Neural cell (in vitro differentiated cells): ENCODE data around the gene SLC25A43. TPM values are rescaled to one million over a fixed set of nuclear protein-coding genes. Genes with fewer than 3 reads are reported as not detected.

Experiments
- H2AFZ ChIP-seq: fragments of 200-600, 300-800 bp; sonication (generic), shearing (Covaris generic); 2 replicates; pipeline ENCODE4 v1.6.0; 2014; ENCODE audit warnings: low read depth, mild to moderate bottlenecking, antibody characterized with exemption, low read length, moderate library complexity
- H3F3A ChIP-seq: fragments of 200-600 bp; shearing (Covaris generic); 2 replicates; pipeline ENCODE4 v1.6.1; 2016; ENCODE audit warnings: mild to moderate bottlenecking, moderate library complexity, mixed read lengths, antibody characterized with exemption, low read length; ENCODE audit not compliant: insufficient read depth, poor library complexity, severe bottlenecking
- H3K27ac ChIP-seq: fragments of 200-600, 300-800 bp; sonication (generic), shearing (Covaris generic); 2 replicates; pipeline ENCODE4 v1.5.1; 2014; ENCODE audit warnings: mild to moderate bottlenecking, low read length, moderate library complexity
- H3K27me3 ChIP-seq: fragments of 300-800, 200-600 bp; sonication (generic), shearing (Covaris generic); 2 replicates; pipeline ENCODE4 v1.6.0; 2014; ENCODE audit warnings: mild to moderate bottlenecking, low read depth, low read length, moderate library complexity; ENCODE audit not compliant: insufficient read depth
- H3K36me3 ChIP-seq: fragments of 300-800, 200-600 bp; sonication (generic), shearing (Covaris generic); 2 replicates; pipeline ENCODE4 v1.5.1; 2014; ENCODE audit warnings: mild to moderate bottlenecking, antibody characterized with exemption, low read length, moderate library complexity; ENCODE audit not compliant: insufficient read depth
- H3K4me2 ChIP-seq: fragments of 300-800, 200-600 bp; sonication (generic), shearing (Covaris generic); 2 replicates; pipeline ENCODE4 v1.6.0; 2014; ENCODE audit warnings: mild to moderate bottlenecking, low read length
- H3K4me3 ChIP-seq: fragments of 300-800, 200-600 bp; sonication (generic), shearing (Covaris generic); 2 replicates; pipeline ENCODE4 v1.5.1; 2014; ENCODE audit warnings: mild to moderate bottlenecking, low read length, moderate library complexity
- H3K79me2 ChIP-seq: fragments of 200-600 bp; shearing (Covaris generic); replicated peaks from 2 replicates; pipeline ENCODE4 v1.6.0; 2014; ENCODE audit warnings: mild to moderate bottlenecking, low read length, moderate library complexity; ENCODE audit not compliant: insufficient read depth
- H3K9ac ChIP-seq: fragments of 300-800, 200-600 bp; sonication (generic), shearing (Covaris generic); 2 replicates; pipeline ENCODE4 v1.6.1; 2016; ENCODE audit warnings: mild to moderate bottlenecking, low read length, mixed read lengths
- H3K9me2 ChIP-seq: fragments of 200-600 bp; shearing (Covaris generic); 2 replicates; pipeline ENCODE4 v1.6.1; 2016; ENCODE audit warnings: mild to moderate bottlenecking, low read length, mixed read lengths; ENCODE audit not compliant: insufficient read depth
- H3K9me3 ChIP-seq: fragments of 200-600, 300-800 bp; sonication (generic), shearing (Covaris generic); 2 replicates; pipeline ENCODE4 v1.6.1; 2016; ENCODE audit warnings: mild to moderate bottlenecking, mixed run types, low read length, moderate library complexity, mixed read lengths
- H4K20me1 ChIP-seq: fragments of 200-600 bp; shearing (Covaris generic); 2 replicates; pipeline ENCODE4 v1.6.1; 2016; ENCODE audit warnings: mild to moderate bottlenecking, mixed run types; ENCODE audit not compliant: insufficient read depth
- EP300 ChIP-seq: fragments of 450-650 bp; conservative IDR thresholded peaks from 2 replicates; pipeline ENCODE4 v1.6.1; 2014; ENCODE audit warnings: antibody characterized with exemption, mild to moderate bottlenecking, moderate library complexity; ENCODE audit not compliant: poor library complexity, severe bottlenecking
- EZH2 ChIP-seq: fragments of 200-600, 300-800 bp; shearing (Covaris generic), sonication (generic); IDR thresholded peaks from 2 replicates; pipeline ENCODE4 v1.6.1; 2014; ENCODE audit warnings: antibody characterized with exemption, low read length, borderline replicate concordance, mild to moderate bottlenecking; ENCODE audit not compliant: insufficient read depth, poor library complexity, severe bottlenecking
- MXI1 ChIP-seq: fragments of 450-650 bp; conservative IDR thresholded peaks from 2 replicates; pipeline ENCODE4 v1.6.1; 2014; ENCODE audit warnings: antibody characterized with exemption, mild to moderate bottlenecking; ENCODE audit not compliant: poor library complexity, severe bottlenecking
- POLR2AphosphoS5 ChIP-seq: IDR thresholded peaks from 2 replicates; pipeline ENCODE4 v1.6.1; 2012
- RAD21 ChIP-seq: fragments of 450-650 bp; conservative IDR thresholded peaks from 2 replicates; pipeline ENCODE4 v1.6.1; 2014; ENCODE audit warnings: antibody characterized with exemption, mild to moderate bottlenecking, moderate library complexity
- SMC3 ChIP-seq: fragments of 450-650 bp; conservative IDR thresholded peaks from 2 replicates; pipeline ENCODE4 v1.6.1; 2014; ENCODE audit warnings: antibody characterized with exemption, mild to moderate bottlenecking, moderate library complexity; ENCODE audit not compliant: poor library complexity
- TAF1 ChIP-seq: IDR thresholded peaks from 2 replicates; pipeline ENCODE4 v1.6.1; 2012; ENCODE audit warnings: low read depth
- polyA plus RNA-seq: library from polyadenylated mRNA; depleted of rRNA; stranded (reverse); fragments of >200 nt; gene quantifications from 2 replicates; pipeline ENCODE4 v1.2.3, GENCODE V29; 2014
- TF ChIP-seq, protein P1 (sequence below): fragments of 450-650 bp; IDR thresholded peaks from 2 replicates; pipeline ENCODE4 v1.5.1; 2014; ENCODE audit warnings: antibody characterized with exemption, mild to moderate bottlenecking, moderate library complexity; ENCODE audit not compliant: poor library complexity, severe bottlenecking
- TF ChIP-seq, protein P2 (sequence below): IDR thresholded peaks from 2 replicates; pipeline ENCODE4 v1.6.1; 2012; ENCODE audit warnings: borderline replicate concordance

SLC25A43 gene
- polyA plus RNA-seq, 1 donor from 2014 or later, result not detected

DNA sequence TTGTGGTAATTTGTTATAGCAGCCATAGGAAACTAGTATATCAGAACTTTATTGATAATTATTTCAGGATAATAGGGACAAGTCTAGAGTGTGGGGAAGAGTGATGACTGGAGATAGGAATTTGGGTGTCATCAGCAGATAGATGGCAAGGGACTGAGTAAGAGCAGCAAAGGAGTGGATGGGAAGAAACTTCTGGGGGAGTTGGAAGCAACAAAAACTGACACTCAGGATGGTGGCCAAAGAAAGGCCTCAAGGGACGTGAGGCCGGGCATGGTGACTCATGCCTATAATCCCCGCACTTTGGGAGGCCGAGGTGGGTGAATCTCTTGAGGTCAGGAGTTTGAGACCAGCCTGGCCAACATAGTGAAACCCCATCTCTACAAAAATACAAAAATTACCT, 60.0 kb downstream of the SLC25A43 start:
- Histone ChIP-seq H4K20me1 (no peaks in the 10 kb centered on the region), H3K79me2 (no peaks in the 10 kb centered on the region), H3K9me3 (no peaks in the 10 kb centered on the region), H3K9me2 (no peaks in the 10 kb centered on the region), H3K9ac (no peak overlapping the region), H3K4me3 (no peak overlapping the region), H3K27me3 (no peaks in the 10 kb centered on the region), H2AFZ (no peak overlapping the region), H3F3A (no peaks in the 10 kb centered on the region), H3K36me3 (no peaks in the 10 kb centered on the region), H3K27ac (no peak overlapping the region), H3K4me2 (no peak overlapping the region)
- TF ChIP-seq SMC3, result no peak
- no peak for TF ChIP-seq TAF1
- no peak for TF ChIP-seq MXI1
- no peak for TF ChIP-seq EP300
- no peak for TF ChIP-seq RAD21
- no peak for TF ChIP-seq EZH2
- TF ChIP-seq, protein P1, sequence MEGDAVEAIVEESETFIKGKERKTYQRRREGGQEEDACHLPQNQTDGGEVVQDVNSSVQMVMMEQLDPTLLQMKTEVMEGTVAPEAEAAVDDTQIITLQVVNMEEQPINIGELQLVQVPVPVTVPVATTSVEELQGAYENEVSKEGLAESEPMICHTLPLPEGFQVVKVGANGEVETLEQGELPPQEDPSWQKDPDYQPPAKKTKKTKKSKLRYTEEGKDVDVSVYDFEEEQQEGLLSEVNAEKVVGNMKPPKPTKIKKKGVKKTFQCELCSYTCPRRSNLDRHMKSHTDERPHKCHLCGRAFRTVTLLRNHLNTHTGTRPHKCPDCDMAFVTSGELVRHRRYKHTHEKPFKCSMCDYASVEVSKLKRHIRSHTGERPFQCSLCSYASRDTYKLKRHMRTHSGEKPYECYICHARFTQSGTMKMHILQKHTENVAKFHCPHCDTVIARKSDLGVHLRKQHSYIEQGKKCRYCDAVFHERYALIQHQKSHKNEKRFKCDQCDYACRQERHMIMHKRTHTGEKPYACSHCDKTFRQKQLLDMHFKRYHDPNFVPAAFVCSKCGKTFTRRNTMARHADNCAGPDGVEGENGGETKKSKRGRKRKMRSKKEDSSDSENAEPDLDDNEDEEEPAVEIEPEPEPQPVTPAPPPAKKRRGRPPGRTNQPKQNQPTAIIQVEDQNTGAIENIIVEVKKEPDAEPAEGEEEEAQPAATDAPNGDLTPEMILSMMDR, result no peak
- TF ChIP-seq POLR2AphosphoS5, result no peak
- TF ChIP-seq, protein P2, sequence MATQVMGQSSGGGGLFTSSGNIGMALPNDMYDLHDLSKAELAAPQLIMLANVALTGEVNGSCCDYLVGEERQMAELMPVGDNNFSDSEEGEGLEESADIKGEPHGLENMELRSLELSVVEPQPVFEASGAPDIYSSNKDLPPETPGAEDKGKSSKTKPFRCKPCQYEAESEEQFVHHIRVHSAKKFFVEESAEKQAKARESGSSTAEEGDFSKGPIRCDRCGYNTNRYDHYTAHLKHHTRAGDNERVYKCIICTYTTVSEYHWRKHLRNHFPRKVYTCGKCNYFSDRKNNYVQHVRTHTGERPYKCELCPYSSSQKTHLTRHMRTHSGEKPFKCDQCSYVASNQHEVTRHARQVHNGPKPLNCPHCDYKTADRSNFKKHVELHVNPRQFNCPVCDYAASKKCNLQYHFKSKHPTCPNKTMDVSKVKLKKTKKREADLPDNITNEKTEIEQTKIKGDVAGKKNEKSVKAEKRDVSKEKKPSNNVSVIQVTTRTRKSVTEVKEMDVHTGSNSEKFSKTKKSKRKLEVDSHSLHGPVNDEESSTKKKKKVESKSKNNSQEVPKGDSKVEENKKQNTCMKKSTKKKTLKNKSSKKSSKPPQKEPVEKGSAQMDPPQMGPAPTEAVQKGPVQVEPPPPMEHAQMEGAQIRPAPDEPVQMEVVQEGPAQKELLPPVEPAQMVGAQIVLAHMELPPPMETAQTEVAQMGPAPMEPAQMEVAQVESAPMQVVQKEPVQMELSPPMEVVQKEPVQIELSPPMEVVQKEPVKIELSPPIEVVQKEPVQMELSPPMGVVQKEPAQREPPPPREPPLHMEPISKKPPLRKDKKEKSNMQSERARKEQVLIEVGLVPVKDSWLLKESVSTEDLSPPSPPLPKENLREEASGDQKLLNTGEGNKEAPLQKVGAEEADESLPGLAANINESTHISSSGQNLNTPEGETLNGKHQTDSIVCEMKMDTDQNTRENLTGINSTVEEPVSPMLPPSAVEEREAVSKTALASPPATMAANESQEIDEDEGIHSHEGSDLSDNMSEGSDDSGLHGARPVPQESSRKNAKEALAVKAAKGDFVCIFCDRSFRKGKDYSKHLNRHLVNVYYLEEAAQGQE, result no peak

DNA sequence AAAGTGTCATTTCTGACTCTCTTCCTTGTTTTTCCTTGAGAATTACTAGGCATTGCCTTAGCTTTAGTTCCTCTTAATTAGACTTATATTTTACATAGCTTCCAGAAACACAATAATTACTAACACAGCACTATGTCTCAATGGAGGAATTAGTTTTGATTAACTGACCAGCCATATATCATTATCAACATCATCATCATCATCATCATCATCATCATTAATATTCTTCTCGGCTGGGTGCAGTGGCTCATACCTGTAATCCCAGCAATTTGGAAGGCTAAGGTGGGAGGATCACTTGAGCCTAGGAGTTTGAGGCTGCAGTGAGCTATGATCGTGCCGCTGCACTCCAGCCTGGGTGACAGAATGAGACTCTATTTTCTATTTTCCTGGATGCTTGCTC, 66.4 kb downstream of the SLC25A43 start:
- no peak overlapping the region for H3K4me2 ChIP-seq
- no peaks in the 10 kb centered on the region for H3K79me2 ChIP-seq
- H3K36me3 ChIP-seq, result no peaks in the 10 kb centered on the region
- no peak overlapping the region for H3K9ac ChIP-seq
- H3F3A ChIP-seq, result no peaks in the 10 kb centered on the region
- no peaks in the 10 kb centered on the region for H4K20me1 ChIP-seq
- H3K9me2 ChIP-seq, result no peaks in the 10 kb centered on the region
- no peak overlapping the region for H3K4me3 ChIP-seq
- no peak overlapping the region for H3K27ac ChIP-seq
- H3K9me3 ChIP-seq, result no peaks in the 10 kb centered on the region
- H3K27me3 ChIP-seq, result no peaks in the 10 kb centered on the region
- H2AFZ ChIP-seq, result no peak overlapping the region
- TF ChIP-seq, protein P2, result no peak
- TF ChIP-seq SMC3 (no peak), EP300 (no peak), POLR2AphosphoS5 (no peak), MXI1 (no peak), EZH2 (no peak), RAD21 (no peak), TAF1 (no peak)
- TF ChIP-seq, protein P1, result no peak
